Muscle layer of colon (tissue), 2 donors: ENCODE data around the gene CNTN4.
A peak's percentile ranks its signal among the peaks of the same experiment; 100 is the strongest.
"Not testable (repeated sequence)": the region's sequence is repeated elsewhere in the genome, so short reads cannot be mapped to it uniquely, and the experiment has no call there.

Experiments used
- H3K27ac ChIP-seq: one replicate; pipeline ENCODE4 v1.7.0; 2013; ENCODE audit warnings: low read depth, mild to moderate bottlenecking, low read length, moderate library complexity
- H3K27me3 ChIP-seq, 2 donors: one replicate each; pipeline ENCODE4 v1.7.0; 2013; ENCODE audit warnings: low read length in 2 of 2, mild to moderate bottlenecking in 2 of 2; ENCODE audit not compliant: insufficient read depth in 2 of 2, control insufficient read depth in 1 of 2
- H3K36me3 ChIP-seq: one replicate; pipeline ENCODE4 v1.7.0; 2013; ENCODE audit warnings: mild to moderate bottlenecking, low read length; ENCODE audit not compliant: insufficient read depth
- H3K4me1 ChIP-seq: one replicate; pipeline ENCODE4 v1.7.0; 2013; ENCODE audit warnings: mild to moderate bottlenecking, low read length; ENCODE audit not compliant: insufficient read depth
- H3K4me3 ChIP-seq, 2 donors: one replicate each; pipeline ENCODE4 v1.7.0; 2013; ENCODE audit warnings: low read length in 2 of 2, low read depth in 1 of 2, mild to moderate bottlenecking in 1 of 2, moderate library complexity in 1 of 2
- H3K9ac ChIP-seq: one replicate; pipeline ENCODE4 v1.7.0; 2013; ENCODE audit warnings: low read length
- H3K9me3 ChIP-seq: one replicate; pipeline ENCODE4 v1.7.0; 2013; ENCODE audit warnings: mild to moderate bottlenecking, low read length
- donor health status: abdominal sarcoma.
- donor health status: Adenocarcinoma of cecum.

The CNTN4 gene

DNA sequence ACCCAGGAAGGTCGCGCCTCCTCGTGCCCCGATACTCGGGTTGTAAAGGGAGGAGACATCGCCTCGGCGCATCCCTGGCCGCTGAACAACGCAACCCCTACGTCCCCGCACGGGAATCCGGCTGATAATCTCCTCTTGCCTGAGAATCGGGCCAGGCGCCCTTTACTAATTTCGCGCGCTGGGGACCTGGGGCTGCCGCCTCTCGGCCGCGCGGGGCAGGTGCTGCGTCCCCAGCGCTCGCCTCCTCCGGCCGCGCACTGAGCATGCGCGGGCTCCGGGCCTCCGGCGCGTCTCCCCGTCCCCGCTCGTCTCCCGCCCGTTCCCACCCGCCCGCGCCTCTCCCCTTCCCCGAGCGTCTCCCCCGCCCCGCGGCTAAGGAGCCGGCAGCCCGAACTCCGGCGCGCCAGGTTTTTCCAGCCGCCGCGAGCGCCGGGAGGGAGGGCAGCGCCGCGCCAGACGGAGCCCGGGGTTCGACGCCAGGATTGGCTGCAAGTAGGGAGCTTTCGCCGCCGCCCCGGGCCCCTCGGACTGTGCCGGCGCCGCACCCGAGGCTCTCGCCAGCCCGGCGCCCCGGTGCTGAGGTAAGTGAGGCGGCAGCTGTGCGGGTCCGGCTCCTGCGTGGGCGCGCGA is at the start of gene CNTN4:
CNTN4 (plus strand) TSS at position 469 of the 630 bp plus-strand sequence.
- Histone ChIP-seq H3K27me3 (peaks cover 0 to 30% of the 10 kb centered on the region in 2 donors), H3K9me3 (no peaks in the 10 kb centered on the region), H3K4me3 (peak within 1 kb of the TSS; percentile 16 to 23), H3K9ac (no peak within 1 kb of the TSS), H3K27ac (no peak within 1 kb of the TSS), H3K4me1 (no peaks in the 10 kb centered on the region), H3K36me3 (no peaks in the 10 kb centered on the region)

DNA sequence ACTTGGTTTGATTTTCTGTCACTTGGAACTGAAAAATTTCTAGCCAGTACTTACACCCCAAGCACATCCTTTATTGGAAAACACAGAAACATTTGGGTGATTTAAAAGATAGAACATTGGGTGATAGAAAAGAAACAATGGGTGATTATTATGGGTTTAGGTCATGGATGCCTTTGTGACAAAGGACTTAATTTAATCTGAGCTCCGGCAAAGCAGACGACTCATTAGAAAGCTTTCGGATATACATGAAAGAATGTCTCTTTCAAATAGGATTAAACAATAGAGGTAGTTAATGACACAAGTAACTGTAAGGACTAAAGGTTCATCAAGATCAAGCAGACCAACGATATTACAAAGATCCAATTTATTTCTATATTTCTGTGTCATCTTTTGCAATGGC is 37.3 kb upstream of the CNTN4 start:
- Histone ChIP-seq H3K9me3 (no peaks in the 10 kb centered on the region), H3K27me3 (no peaks in the 10 kb centered on the region), H3K4me3 (no peak overlapping the region), H3K9ac (no peak overlapping the region), H3K36me3 (no peaks in the 10 kb centered on the region), H3K4me1 (no peaks in the 10 kb centered on the region), H3K27ac (no peak overlapping the region)

- Histone ChIP-seq H3K4me1 (no peaks in the 10 kb centered on the region), H3K36me3 (no peaks in the 10 kb centered on the region), H3K27me3 (no peaks in the 10 kb centered on the region), H3K9ac (no peak overlapping the region), H3K4me3 (no peak overlapping the region), H3K9me3 (no peaks in the 10 kb centered on the region), H3K27ac (no peak overlapping the region)
Observed at GRCh38 chr3:2071531-2071930, 27.1 kb upstream of the CNTN4 start.

- no peaks in the 10 kb centered on the region for H3K36me3 ChIP-seq
- H3K4me1 ChIP-seq, result no peaks in the 10 kb centered on the region
- H3K27me3 ChIP-seq, result no peaks in the 10 kb centered on the region
- no peak overlapping the region for H3K4me3 ChIP-seq
- no peak overlapping the region for H3K27ac ChIP-seq
- no peaks in the 10 kb centered on the region for H3K9me3 ChIP-seq
- H3K9ac ChIP-seq, result no peak overlapping the region
Observed at GRCh38 chr3:2078821-2079220, 19.8 kb upstream of the CNTN4 start.

GRCh38 chr3:2082871-2083480 is 15.7 kb upstream of the CNTN4 start:
- no peaks in the 10 kb centered on the region for H3K9me3 ChIP-seq
- no peaks in the 10 kb centered on the region for H3K4me1 ChIP-seq
- no peaks in the 10 kb centered on the region for H3K36me3 ChIP-seq
- no peak overlapping the region for H3K4me3 ChIP-seq
- H3K9ac ChIP-seq, result no peak overlapping the region
- H3K27me3 ChIP-seq, result no peaks in the 10 kb centered on the region
- H3K27ac ChIP-seq, result no peak overlapping the region

GRCh38 chr3:2083558-2083957 is 15.1 kb upstream of the CNTN4 start:
- H3K9me3 ChIP-seq, H3K4me1 ChIP-seq, H3K9ac ChIP-seq, H3K4me3 ChIP-seq, H3K27me3 ChIP-seq, H3K36me3 ChIP-seq, H3K27ac ChIP-seq: not testable (repeated sequence)

DNA sequence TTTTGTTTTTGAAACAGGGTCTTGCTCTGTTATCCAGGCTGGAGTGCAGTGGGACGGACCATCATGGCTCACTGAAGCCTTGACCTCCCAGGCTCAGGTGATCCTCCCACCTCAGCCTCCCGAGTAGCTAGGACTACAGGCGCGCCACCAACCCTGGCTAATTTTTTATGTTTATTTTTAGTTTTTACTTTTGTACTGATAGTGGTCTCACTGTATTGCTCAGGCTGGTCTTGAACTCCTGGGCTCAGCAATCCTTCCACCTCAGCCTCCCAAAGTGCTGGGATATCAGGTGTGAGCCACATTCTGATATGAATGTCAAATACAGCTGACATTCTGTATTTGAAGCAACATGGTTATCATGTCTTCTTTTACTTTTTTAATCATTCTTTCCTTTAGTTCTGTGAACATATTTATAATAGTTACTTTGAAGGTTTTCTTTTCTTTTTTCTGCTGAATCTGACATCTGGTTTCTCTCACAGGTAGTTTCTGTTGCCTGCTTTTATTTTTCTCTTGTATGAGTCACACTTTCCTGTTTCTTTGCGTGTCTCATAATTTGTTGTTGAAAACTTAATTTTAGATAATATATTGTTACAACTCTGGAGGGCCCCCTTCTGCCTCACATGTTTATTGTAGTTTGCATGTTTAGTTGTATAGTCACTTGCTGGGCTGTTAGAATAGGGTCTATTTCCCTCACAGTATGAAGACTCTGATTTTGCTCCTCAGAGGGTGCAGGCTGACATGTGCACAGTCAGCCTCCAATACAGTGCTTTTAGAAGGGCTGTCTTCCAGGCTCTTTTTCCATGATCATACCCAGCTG is 8.4 kb upstream of the CNTN4 start:
- Histone ChIP-seq H3K9ac (no peak overlapping the region), H3K9me3 (no peaks in the 10 kb centered on the region), H3K27me3 (no peaks in the 10 kb centered on the region), H3K4me1 (no peaks in the 10 kb centered on the region), H3K4me3 (no peak overlapping the region), H3K27ac (no peak overlapping the region), H3K36me3 (no peaks in the 10 kb centered on the region)

- H3K4me3 ChIP-seq, result no peak overlapping the region
- H3K27ac ChIP-seq, result no peak overlapping the region
- no peaks in the 10 kb centered on the region for H3K9me3 ChIP-seq
- no peaks in the 10 kb centered on the region for H3K36me3 ChIP-seq
- peaks cover 0 to 8% of the 10 kb centered on the region in 2 donors for H3K27me3 ChIP-seq
- H3K9ac ChIP-seq, result no peak overlapping the region
- H3K4me1 ChIP-seq, result no peaks in the 10 kb centered on the region
Observed at GRCh38 chr3:2092758-2093157, 5.9 kb upstream of the CNTN4 start.

DNA sequence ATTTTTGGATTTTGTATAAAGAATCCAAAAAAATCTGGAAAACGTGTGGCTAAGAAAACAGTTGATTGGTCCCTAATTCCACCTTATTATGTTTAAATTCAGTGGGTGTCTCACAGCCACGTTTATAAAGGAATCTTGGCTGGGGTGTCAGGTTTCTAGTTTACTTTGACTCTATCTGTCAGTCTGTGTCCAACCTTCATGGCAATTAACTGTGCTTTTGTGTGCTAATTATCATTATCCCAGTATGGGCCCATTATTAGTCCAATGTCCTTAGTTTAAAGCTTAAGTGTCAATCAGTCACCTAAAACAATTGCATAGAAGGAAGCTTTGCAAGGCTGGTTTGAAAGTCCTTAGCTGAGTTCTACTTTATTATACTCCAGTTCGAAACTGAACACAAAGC is 3.7 kb upstream of the CNTN4 start:
- H3K9ac ChIP-seq, result no peak overlapping the region
- H3K27ac ChIP-seq, result no peak overlapping the region
- H3K4me1 ChIP-seq, result no peaks in the 10 kb centered on the region
- no peaks in the 10 kb centered on the region for H3K36me3 ChIP-seq
- H3K4me3 ChIP-seq, result no peak overlapping the region
- no peaks in the 10 kb centered on the region for H3K9me3 ChIP-seq
- H3K27me3 ChIP-seq, result peaks cover 0 to 27% of the 10 kb centered on the region in 2 donors

DNA sequence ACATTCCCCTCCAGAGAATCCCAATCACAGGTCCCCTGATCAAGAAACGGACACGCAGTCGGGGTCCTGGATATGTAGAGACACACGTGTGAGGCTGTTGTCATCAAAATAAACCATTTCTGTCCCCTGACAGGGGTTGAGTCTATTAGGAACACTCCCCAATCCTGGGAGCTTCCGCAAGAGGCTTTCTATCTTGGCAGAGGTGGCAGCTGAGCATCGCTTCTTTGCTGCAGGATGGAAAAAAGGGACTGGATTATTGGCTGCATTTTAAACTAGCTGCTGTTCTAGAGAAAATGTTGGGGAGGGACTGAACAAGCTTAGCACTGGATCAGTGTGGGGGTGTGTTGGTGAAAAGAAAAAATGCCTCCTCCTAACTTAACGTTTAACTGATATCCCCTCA is 2.5 kb upstream of the CNTN4 start:
- no peak overlapping the region for H3K9ac ChIP-seq
- no peak overlapping the region for H3K4me3 ChIP-seq
- no peaks in the 10 kb centered on the region for H3K36me3 ChIP-seq
- H3K27me3 ChIP-seq, result peaks cover 0 to 30% of the 10 kb centered on the region in 2 donors
- no peak overlapping the region for H3K27ac ChIP-seq
- H3K4me1 ChIP-seq, result no peaks in the 10 kb centered on the region
- no peaks in the 10 kb centered on the region for H3K9me3 ChIP-seq

GRCh38 chr3:2097641-2098191 is 950 bp upstream of the CNTN4 start:
- H3K4me1 ChIP-seq, result no peaks in the 10 kb centered on the region
- H3K27ac ChIP-seq, result no peak overlapping the region
- peaks cover 0 to 30% of the 10 kb centered on the region in 2 donors for H3K27me3 ChIP-seq
- H3K36me3 ChIP-seq, result no peaks in the 10 kb centered on the region
- H3K9ac ChIP-seq, result no peak overlapping the region
- no peak overlapping the region for H3K4me3 ChIP-seq
- no peaks in the 10 kb centered on the region for H3K9me3 ChIP-seq
